ENCODE measurements around the gene NFKBIE. TPM values are rescaled to one million over a fixed set of nuclear protein-coding genes. Genes with fewer than 3 reads are reported as not detected.

NFKBIE gene
- total and polyA plus RNA-seq, 2 of the 13 experiments (the other 11 are each of a cell fraction or from before 2014, with no cell fraction given) = 6.7 to 14.5 TPM

- peak; percentile 77; the same call in 1 of the 2 replicates for TF ChIP-seq ZBTB10 (CRISPR knock-in tag; IDR thresholded peaks at IDR 0.05; ENCODE audit: borderline replicate concordance)
- TF ChIP-seq ZNF549 (CRISPR knock-in tag; IDR thresholded peaks at IDR 0.05) = no peak
- TF ChIP-seq NCOA2 (CRISPR knock-in tag; IDR thresholded peaks at IDR 0.05) = no peak
- 0 out of 2 replicates have a peak, but pooled peaks have one; percentile 27 for TF ChIP-seq ZBTB42 (CRISPR knock-in tag; IDR thresholded peaks at IDR 0.05)
- TF ChIP-seq ZNF230 (CRISPR knock-in tag; IDR thresholded peaks at IDR 0.05) = 0 out of 2 replicates have a peak, but pooled peaks have one; percentile 32
- TF ChIP-seq HOXA5 (CRISPR knock-in tag; IDR thresholded peaks at IDR 0.05) = peak; percentile 48; the same call in 1 of the 2 replicates
- peak; percentile 47; the same call in 1 of the 2 replicates for TF ChIP-seq FOXA3 (CRISPR knock-in tag; IDR thresholded peaks at IDR 0.05)
- TF ChIP-seq ZNF337 (CRISPR knock-in tag; IDR thresholded peaks at IDR 0.05; ENCODE audit: borderline replicate concordance, low read depth) = no peak
- no peak for TF ChIP-seq HDAC1 (CRISPR knock-in tag; IDR thresholded peaks at IDR 0.05)
- no peak for TF ChIP-seq SCMH1 (CRISPR knock-in tag; IDR thresholded peaks at IDR 0.05; ENCODE audit: borderline replicate concordance)
- TF ChIP-seq PPARG (CRISPR knock-in tag; conservative IDR thresholded peaks at IDR 0.05) = peak; percentile 39; the same call in 1 of the 2 replicates
- TF ChIP-seq MXD1 (CRISPR knock-in tag; IDR thresholded peaks at IDR 0.05) = peak; percentile 69
- peak; percentile 41; the same call in 1 of the 2 replicates for TF ChIP-seq ZNF556 (CRISPR knock-in tag; IDR thresholded peaks at IDR 0.05; ENCODE audit: borderline replicate concordance)
- peak; percentile 37; the same call in 1 of the 2 replicates for TF ChIP-seq TBX3 (IDR thresholded peaks at IDR 0.05; ENCODE audit: borderline replicate concordance)
- peak; percentile 72; the same call in 1 of the 2 replicates for TF ChIP-seq TFAP4 (IDR thresholded peaks at IDR 0.05; ENCODE audit: borderline replicate concordance, low read depth)
- peak; percentile 74; the same call in 1 of the 2 replicates for TF ChIP-seq SMAD3 (CRISPR knock-in tag; IDR thresholded peaks at IDR 0.05)
- peak; percentile 88 for TF ChIP-seq MNT (IDR thresholded peaks at IDR 0.05)
- TF ChIP-seq ZNF260 (CRISPR knock-in tag; IDR thresholded peaks at IDR 0.05; ENCODE audit: borderline replicate concordance, low read depth) = no peak
- TF ChIP-seq DRAP1 (CRISPR knock-in tag; IDR thresholded peaks at IDR 0.05) = 0 out of 2 replicates have a peak, but pooled peaks have one; percentile 12
- TF ChIP-seq TCF7L2 (IDR thresholded peaks at IDR 0.05; ENCODE audit: low read depth, low read length) = no peak
- TF ChIP-seq FOXA1 (IDR thresholded peaks at IDR 0.05) = no peak
- peak; percentile 4; the same call in 1 of the 2 replicates for TF ChIP-seq FOXA1 (CRISPR knock-in tag; IDR thresholded peaks at IDR 0.05)
- 0 out of 2 replicates have a peak, but pooled peaks have one; percentile 74 for TF ChIP-seq MEIS1 (CRISPR knock-in tag; IDR thresholded peaks at IDR 0.05; ENCODE audit: borderline replicate concordance)
- peak; percentile 68 for TF ChIP-seq MAX (IDR thresholded peaks at IDR 0.05)
Observed at GRCh38 chr6:44221291-44221960, 43.9 kb downstream of the NFKBIE start (continued).

All from HepG2 (cell line).